ENCODE measurements around the gene ZNF775.
A peak's percentile ranks its signal among the peaks of the same experiment; 100 is the strongest.

Gene ZNF775

GRCh38 chr7:150369748-150370501 is 9.2 kb upstream of the ZNF775 start:
- no peak for DNase-seq

GRCh38 chr7:150370612-150371071 is 8.5 kb upstream of the ZNF775 start:
- no peak for DNase-seq

- no peak for DNase-seq
These were observed 7.8 kb upstream of the ZNF775 start for GRCh38 chr7:150371131-150371995.

GRCh38 chr7:150371996-150372270 is 7.2 kb upstream of the ZNF775 start:
- DNase-seq, result no peak

GRCh38 chr7:150372271-150373048 is 6.7 kb upstream of the ZNF775 start:
- no peak for DNase-seq

GRCh38 chr7:150373049-150373801 is 5.9 kb upstream of the ZNF775 start:
- DNase-seq, result no peak

GRCh38 chr7:150374026-150374425 is 5.1 kb upstream of the ZNF775 start:
- DNase-seq, result no peak

- no peak for DNase-seq
These were observed 4.7 kb upstream of the ZNF775 start for GRCh38 chr7:150374472-150374871.

GRCh38 chr7:150375662-150376521 is 3.2 kb upstream of the ZNF775 start:
- DNase-seq, result no peak

GRCh38 chr7:150376560-150376959 is 2.6 kb upstream of the ZNF775 start:
- no peak for DNase-seq

GRCh38 chr7:150377196-150377595 is 1.9 kb upstream of the ZNF775 start:
- DNase-seq, result no peak

GRCh38 chr7:150377635-150378034 is 1.5 kb upstream of the ZNF775 start:
- DNase-seq, result no peak

- DNase-seq, result peak; percentile 86
These were observed 846 bp upstream of the ZNF775 start for GRCh38 chr7:150378115-150378852.

GRCh38 chr7:150379441-150380379 is 580 bp downstream of the ZNF775 start:
- DNase-seq, result peak; percentile 77

GRCh38 chr7:150380463-150380862 is 1.3 kb downstream of the ZNF775 start:
- no peak for DNase-seq

GRCh38 chr7:150381096-150381495 is 2.0 kb downstream of the ZNF775 start:
- peak; percentile 2 for DNase-seq

- no peak for DNase-seq
These were observed 2.6 kb downstream of the ZNF775 start for GRCh38 chr7:150381785-150382122.

- DNase-seq, result peak; percentile 44
These were observed 3.2 kb downstream of the ZNF775 start for GRCh38 chr7:150382123-150382843.

GRCh38 chr7:150382844-150383225 is 3.7 kb downstream of the ZNF775 start:
- DNase-seq, result no peak

Measured in retina (tissue), 1 donor.